ENCODE results near the gene DNMT3B. TPM values are rescaled to one million over a fixed set of nuclear protein-coding genes. Genes with fewer than 3 reads are reported as not detected.

DNMT3B gene
- total RNA-seq, 1 experiment from 2014 or later, result 7.3 TPM

DNA sequence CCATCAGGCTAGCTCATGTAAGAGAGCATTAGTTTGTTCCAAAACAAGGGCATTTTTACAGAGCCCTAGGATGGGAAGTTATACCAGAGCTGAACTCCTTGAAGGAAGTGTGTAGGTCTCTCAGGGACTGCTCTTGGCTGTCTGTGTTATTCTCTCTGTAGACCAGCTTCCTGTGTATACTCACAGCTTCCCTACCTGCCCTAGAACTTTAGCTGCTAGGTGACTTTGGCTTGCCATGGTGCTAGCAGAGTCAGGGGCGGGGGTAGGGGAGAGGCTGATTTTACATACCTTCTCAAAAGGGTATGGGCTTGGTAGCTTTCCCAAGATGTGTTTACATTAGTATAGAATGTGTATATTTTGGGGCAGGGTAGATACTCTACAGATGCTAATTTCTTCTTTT lies 75.0 kb downstream of the DNMT3B start:
- ATAC-seq, result no peak
- no TSS peak for BruUV-seq (replicated peaks)
- POLR2A ChIA-PET (ENCODE audit: unreplicated experiment), result no interaction called here
- no peak overlapping the region for H3K27ac ChIP-seq (ENCODE audit: low read length)
- peaks cover 22% of the 10 kb centered on the region; the same call in 1 of the 2 replicates for H4K20me1 ChIP-seq (ENCODE audit: low read length)
- H3K4me1 ChIP-seq (ENCODE audit: insufficient read depth, low read length), result no peaks in the 10 kb centered on the region
- no peaks in the 10 kb centered on the region for H3K27me3 ChIP-seq (ENCODE audit: low read length)
- no peak for TF ChIP-seq EZH2phosphoT487 (IDR thresholded peaks at IDR 0.05; ENCODE audit: borderline replicate concordance, low read length)
- TF ChIP-seq, protein P1, sequence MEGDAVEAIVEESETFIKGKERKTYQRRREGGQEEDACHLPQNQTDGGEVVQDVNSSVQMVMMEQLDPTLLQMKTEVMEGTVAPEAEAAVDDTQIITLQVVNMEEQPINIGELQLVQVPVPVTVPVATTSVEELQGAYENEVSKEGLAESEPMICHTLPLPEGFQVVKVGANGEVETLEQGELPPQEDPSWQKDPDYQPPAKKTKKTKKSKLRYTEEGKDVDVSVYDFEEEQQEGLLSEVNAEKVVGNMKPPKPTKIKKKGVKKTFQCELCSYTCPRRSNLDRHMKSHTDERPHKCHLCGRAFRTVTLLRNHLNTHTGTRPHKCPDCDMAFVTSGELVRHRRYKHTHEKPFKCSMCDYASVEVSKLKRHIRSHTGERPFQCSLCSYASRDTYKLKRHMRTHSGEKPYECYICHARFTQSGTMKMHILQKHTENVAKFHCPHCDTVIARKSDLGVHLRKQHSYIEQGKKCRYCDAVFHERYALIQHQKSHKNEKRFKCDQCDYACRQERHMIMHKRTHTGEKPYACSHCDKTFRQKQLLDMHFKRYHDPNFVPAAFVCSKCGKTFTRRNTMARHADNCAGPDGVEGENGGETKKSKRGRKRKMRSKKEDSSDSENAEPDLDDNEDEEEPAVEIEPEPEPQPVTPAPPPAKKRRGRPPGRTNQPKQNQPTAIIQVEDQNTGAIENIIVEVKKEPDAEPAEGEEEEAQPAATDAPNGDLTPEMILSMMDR (conservative IDR thresholded peaks at IDR 0.05; ENCODE audit: low read depth, low read length), result no peak
- TF ChIP-seq EZH2 (IDR thresholded peaks at IDR 0.05; ENCODE audit: low read length, unreplicated experiment), result no peak
- H3K36me3 ChIP-seq (ENCODE audit: low read depth, low read length), result peaks cover 64% of the 10 kb centered on the region
- DNase-seq, result no peak
- CTCF ChIA-PET, result no interaction called here
- intact Hi-C loops (cut with micrococcal nuclease), result no loop called here
- H3K4me3 ChIP-seq (ENCODE audit: low read length), result no peak overlapping the region
- no peaks in the 10 kb centered on the region for H3F3A ChIP-seq (ENCODE audit: low read length, unreplicated experiment)
- H3K9ac ChIP-seq (ENCODE audit: low read length), result no peak overlapping the region
- no peak overlapping the region for H3K4me2 ChIP-seq (ENCODE audit: low read length)
- H3K79me2 ChIP-seq (ENCODE audit: low read length), result peaks cover 44% of the 10 kb centered on the region
- no peaks in the 10 kb centered on the region for H3K9me3 ChIP-seq (ENCODE audit: low read length)
- H3K9me2 ChIP-seq (replicated peaks; ENCODE audit: low read length), result no peaks in the 10 kb centered on the region
- H2AFZ ChIP-seq (ENCODE audit: low read length), result no peak overlapping the region

GRCh38 chr20:32839227-32839981 lies 77.2 kb downstream of the DNMT3B start:
- TF ChIP-seq EZH2phosphoT487 (IDR thresholded peaks at IDR 0.05; ENCODE audit: borderline replicate concordance, low read length) (no peak), EZH2 (IDR thresholded peaks at IDR 0.05; ENCODE audit: low read length, unreplicated experiment) (no peak)
- TF ChIP-seq, protein P1 (conservative IDR thresholded peaks at IDR 0.05; ENCODE audit: low read depth, low read length), result no peak
- H4K20me1 ChIP-seq (ENCODE audit: low read length), result peaks cover 14% of the 10 kb centered on the region; the same call in 1 of the 2 replicates
- H3K4me2 ChIP-seq (ENCODE audit: low read length), result no peak overlapping the region
- DNase-seq (no peak), ATAC-seq (no peak)
- H3K4me3 ChIP-seq (ENCODE audit: low read length), result no peak overlapping the region
- CTCF ChIA-PET, result no interaction called here
- no peaks in the 10 kb centered on the region for H3K9me2 ChIP-seq (replicated peaks; ENCODE audit: low read length)
- H3K36me3 ChIP-seq (ENCODE audit: low read depth, low read length), result peaks cover 57% of the 10 kb centered on the region
- H3K9me3 ChIP-seq (ENCODE audit: low read length), result no peaks in the 10 kb centered on the region
- POLR2A ChIA-PET (ENCODE audit: unreplicated experiment), result no interaction called here
- H3K4me1 ChIP-seq (ENCODE audit: insufficient read depth, low read length), result no peaks in the 10 kb centered on the region
- no peak overlapping the region for H3K27ac ChIP-seq (ENCODE audit: low read length)
- intact Hi-C loops (cut with micrococcal nuclease), result no loop called here
- no peak overlapping the region for H2AFZ ChIP-seq (ENCODE audit: low read length)
- no TSS peak for BruUV-seq (replicated peaks)
- no peaks in the 10 kb centered on the region for H3K27me3 ChIP-seq (ENCODE audit: low read length)
- H3K79me2 ChIP-seq (ENCODE audit: low read length), result peaks cover 38% of the 10 kb centered on the region
- no peaks in the 10 kb centered on the region for H3F3A ChIP-seq (ENCODE audit: low read length, unreplicated experiment)
- H3K9ac ChIP-seq (ENCODE audit: low read length), result no peak overlapping the region

DNA sequence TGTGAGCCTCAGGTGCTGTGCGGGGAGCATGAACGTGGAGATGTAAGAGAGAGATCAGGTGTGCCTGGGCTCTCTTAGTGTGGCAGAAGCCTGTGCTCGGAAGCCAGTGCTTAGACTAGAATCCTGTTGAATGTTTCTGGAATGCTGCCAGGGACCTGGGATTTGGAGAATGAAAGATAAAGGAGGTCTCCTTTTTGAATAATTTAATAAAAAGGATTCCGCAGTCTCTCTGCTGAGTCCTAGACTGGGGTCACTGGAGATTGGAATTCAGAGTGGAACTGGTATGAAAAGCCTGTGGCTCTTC lies 77.7 kb downstream of the DNMT3B start:
- H2AFZ ChIP-seq (ENCODE audit: low read length), result no peak overlapping the region
- no peaks in the 10 kb centered on the region for H3K9me3 ChIP-seq (ENCODE audit: low read length)
- H3K4me3 ChIP-seq (ENCODE audit: low read length), result no peak overlapping the region
- H3K36me3 ChIP-seq (ENCODE audit: low read depth, low read length), result peaks cover 54% of the 10 kb centered on the region
- DNase-seq (no peak), ATAC-seq (no peak)
- ChIA-PET POLR2A (ENCODE audit: unreplicated experiment) (no interaction called here), CTCF (no interaction called here)
- H3K4me1 ChIP-seq (ENCODE audit: insufficient read depth, low read length), result no peaks in the 10 kb centered on the region
- H3K9ac ChIP-seq (ENCODE audit: low read length), result no peak overlapping the region
- BruUV-seq (replicated peaks), result no TSS peak
- no peaks in the 10 kb centered on the region for H3K27me3 ChIP-seq (ENCODE audit: low read length)
- H3K9me2 ChIP-seq (replicated peaks; ENCODE audit: low read length), result no peaks in the 10 kb centered on the region
- peaks cover 17% of the 10 kb centered on the region for H4K20me1 ChIP-seq (ENCODE audit: low read length)
- TF ChIP-seq EZH2phosphoT487 (IDR thresholded peaks at IDR 0.05; ENCODE audit: borderline replicate concordance, low read length), result no peak
- H3K4me2 ChIP-seq (ENCODE audit: low read length), result no peak overlapping the region
- H3K27ac ChIP-seq (ENCODE audit: low read length), result no peak overlapping the region
- intact Hi-C loops (cut with micrococcal nuclease), result no loop called here
- peaks cover 40% of the 10 kb centered on the region for H3K79me2 ChIP-seq (ENCODE audit: low read length)
- H3F3A ChIP-seq (ENCODE audit: low read length, unreplicated experiment), result no peaks in the 10 kb centered on the region
